Vagina (tissue), 2 donors: ENCODE measurements around the gene RIPOR3.

Experiments used
- POLR2A ChIP-seq, 2 donors: fragments of 450-650 bp; IDR thresholded peaks; one replicate each; pipeline ENCODE4 v1.6.1; 2017; ENCODE audit warnings: antibody characterized with exemption in 2 of 2, mild to moderate bottlenecking in 2 of 2, moderate library complexity in 2 of 2
- POLR2AphosphoS5 ChIP-seq, 2 donors: sonication (generic); formaldehyde crosslinking; IDR thresholded peaks; one replicate each; pipeline ENCODE4 v1.9.0; 2017; ENCODE audit warnings: antibody characterized with exemption in 2 of 2, mild to moderate bottlenecking in 2 of 2, low read depth in 1 of 2; ENCODE audit not compliant: insufficient read depth in 1 of 2
- TF ChIP-seq, protein P1 (sequence below), 3 experiments: fragments of 450-650 bp in 2 of 3; fragments of 200-600 bp in 1 of 3; sonication (generic) in 1 of 3; IDR thresholded peaks; one replicate each; pipeline ENCODE4 v1.5.1; 2017 to 2019; ENCODE audit warnings: antibody characterized with exemption in 3 of 3, mild to moderate bottlenecking in 2 of 3, moderate library complexity in 2 of 3

DNA sequence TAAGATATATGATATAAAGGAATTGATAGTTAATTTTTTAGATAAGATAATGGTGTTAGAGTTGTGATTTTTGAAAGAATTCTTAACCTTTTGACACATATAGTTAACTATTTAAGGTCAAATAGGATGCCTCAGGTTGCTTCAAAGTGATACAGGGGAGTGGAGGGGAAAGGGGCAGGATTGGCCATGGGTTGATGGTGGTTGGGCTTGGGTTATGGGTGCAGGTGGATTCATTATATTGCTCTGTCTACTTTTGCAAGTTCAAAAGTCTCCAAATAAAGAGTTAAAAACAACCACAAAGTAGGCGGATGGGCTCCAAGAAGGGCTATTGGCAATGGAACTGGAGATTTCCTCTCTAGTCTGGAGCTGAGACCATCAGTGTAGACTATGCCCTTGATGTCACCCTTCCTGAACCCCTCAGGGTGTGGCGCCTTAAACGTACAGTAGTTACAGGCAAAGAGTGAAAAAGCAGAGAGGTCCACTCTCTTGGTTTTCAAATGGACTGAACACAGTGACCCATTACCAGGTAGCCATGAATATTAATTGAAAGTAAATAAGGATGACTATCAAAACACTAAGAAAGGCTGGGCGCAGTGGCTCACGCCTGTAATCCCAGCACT, 100.0 kb downstream of the RIPOR3 start:
- TF ChIP-seq, protein P1, sequence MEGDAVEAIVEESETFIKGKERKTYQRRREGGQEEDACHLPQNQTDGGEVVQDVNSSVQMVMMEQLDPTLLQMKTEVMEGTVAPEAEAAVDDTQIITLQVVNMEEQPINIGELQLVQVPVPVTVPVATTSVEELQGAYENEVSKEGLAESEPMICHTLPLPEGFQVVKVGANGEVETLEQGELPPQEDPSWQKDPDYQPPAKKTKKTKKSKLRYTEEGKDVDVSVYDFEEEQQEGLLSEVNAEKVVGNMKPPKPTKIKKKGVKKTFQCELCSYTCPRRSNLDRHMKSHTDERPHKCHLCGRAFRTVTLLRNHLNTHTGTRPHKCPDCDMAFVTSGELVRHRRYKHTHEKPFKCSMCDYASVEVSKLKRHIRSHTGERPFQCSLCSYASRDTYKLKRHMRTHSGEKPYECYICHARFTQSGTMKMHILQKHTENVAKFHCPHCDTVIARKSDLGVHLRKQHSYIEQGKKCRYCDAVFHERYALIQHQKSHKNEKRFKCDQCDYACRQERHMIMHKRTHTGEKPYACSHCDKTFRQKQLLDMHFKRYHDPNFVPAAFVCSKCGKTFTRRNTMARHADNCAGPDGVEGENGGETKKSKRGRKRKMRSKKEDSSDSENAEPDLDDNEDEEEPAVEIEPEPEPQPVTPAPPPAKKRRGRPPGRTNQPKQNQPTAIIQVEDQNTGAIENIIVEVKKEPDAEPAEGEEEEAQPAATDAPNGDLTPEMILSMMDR (IDR thresholded peaks at IDR 0.05) = no peak
- TF ChIP-seq POLR2AphosphoS5 (IDR thresholded peaks at IDR 0.05; ENCODE audit: insufficient read depth in 1 of 2, low read depth in 1 of 2) (no peak), POLR2A (IDR thresholded peaks at IDR 0.05) (no peak)
